Glutamatergic neuron (in vitro differentiated cells): ENCODE results near the gene ERMARD. TPM values are rescaled to one million over a fixed set of nuclear protein-coding genes. Genes with fewer than 3 reads are reported as not detected.
A peak's percentile ranks its signal among the peaks of the same experiment; 100 is the strongest.

Source experiments
- DNase-seq: peaks from one replicate; pipeline ENCODE4 v3.0.0; 2022
- H3K27ac Mint-ChIP-seq: one replicate; pipeline ENCODE4 v1.8.0; 2020; ENCODE audit warnings: mild to moderate bottlenecking, mixed read lengths, inconsistent platforms; ENCODE audit not compliant: unreplicated experiment
- H3K27me3 Mint-ChIP-seq: one replicate; pipeline ENCODE4 v1.8.0; 2020; ENCODE audit warnings: mild to moderate bottlenecking, moderate library complexity, mixed read lengths, inconsistent platforms; ENCODE audit not compliant: unreplicated experiment
- H3K36me3 Mint-ChIP-seq: one replicate; pipeline ENCODE4 v1.8.0; 2020; ENCODE audit warnings: mild to moderate bottlenecking, mixed read lengths, inconsistent platforms; ENCODE audit not compliant: unreplicated experiment
- H3K4me1 Mint-ChIP-seq: one replicate; pipeline ENCODE4 v1.8.0; 2020; ENCODE audit warnings: mild to moderate bottlenecking, low read depth, mixed read lengths, inconsistent platforms; ENCODE audit not compliant: unreplicated experiment
- H3K4me3 Mint-ChIP-seq: one replicate; pipeline ENCODE4 v1.8.0; 2020; ENCODE audit warnings: mild to moderate bottlenecking, mixed read lengths, inconsistent platforms; ENCODE audit not compliant: unreplicated experiment
- H3K9me3 Mint-ChIP-seq: one replicate; pipeline ENCODE4 v1.8.0; 2020; ENCODE audit warnings: mild to moderate bottlenecking, moderate library complexity, mixed read lengths, inconsistent platforms; ENCODE audit not compliant: unreplicated experiment
- CTCF ChIP-seq: fragments of 200-600 bp; sonication (generic); IDR thresholded peaks from one replicate; pipeline ENCODE4 v1.5.0; 2021; ENCODE audit not compliant: partially characterized antibody, unreplicated experiment
- total RNA-seq: library from RNA; stranded (reverse); fragmentation: NEBNext Ultra II Directional; extraction: Animal tissue kit (Norgen Biotek cat#: 25700); gene quantifications from one replicate; pipeline ENCODE4 v1.2.1, GENCODE V29; 2021; ENCODE audit not compliant: unreplicated experiment

The ERMARD gene
- total RNA-seq, 1 donor from 2014 or later = 15.2 TPM

- Mint-ChIP-seq H3K9me3 (peaks cover 10% of the 10 kb centered on the region), H3K36me3 (no peaks in the 10 kb centered on the region), H3K27me3 (peaks cover 8% of the 10 kb centered on the region), H3K4me1 (peaks cover 3% of the 10 kb centered on the region), H3K4me3 (no peak overlapping the region), H3K27ac (no peak overlapping the region)
- no peak for DNase-seq
- TF ChIP-seq CTCF = no peak
Observed at GRCh38 chr6:169720207-169720855, 31.1 kb upstream of the ERMARD start.

- Mint-ChIP-seq H3K4me1 (peaks cover 5% of the 10 kb centered on the region), H3K27ac (no peak overlapping the region), H3K9me3 (peaks cover 14% of the 10 kb centered on the region)
Observed at GRCh38 chr6:169722362-169723199, 28.8 kb upstream of the ERMARD start.

GRCh38 chr6:169723200-169723909 is 28.1 kb upstream of the ERMARD start:
- TF ChIP-seq CTCF = no peak
- Mint-ChIP-seq H3K27ac (no peak overlapping the region), H3K9me3 (peaks cover 14% of the 10 kb centered on the region), H3K4me3 (peak overlapping the region; percentile 90), H3K27me3 (peaks cover 11% of the 10 kb centered on the region), H3K36me3 (no peaks in the 10 kb centered on the region), H3K4me1 (peaks cover 5% of the 10 kb centered on the region)
- DNase-seq = peak; percentile 63

More at GRCh38 chr6:169722362-169723199, 28.8 kb upstream of the ERMARD start:
- peak; percentile 43 for DNase-seq
- Mint-ChIP-seq H3K27me3 (peaks cover 11% of the 10 kb centered on the region), H3K4me3 (peak overlapping the region; percentile 90), H3K36me3 (no peaks in the 10 kb centered on the region)
- no peak for TF ChIP-seq CTCF

- Mint-ChIP-seq H3K4me1 (peaks cover 5% of the 10 kb centered on the region), H3K36me3 (no peaks in the 10 kb centered on the region), H3K27ac (no peak overlapping the region), H3K9me3 (peaks cover 14% of the 10 kb centered on the region), H3K27me3 (peaks cover 11% of the 10 kb centered on the region), H3K4me3 (no peak overlapping the region)
- TF ChIP-seq CTCF = no peak
- peak; percentile 69 for DNase-seq
Observed at GRCh38 chr6:169723991-169724493, 27.4 kb upstream of the ERMARD start.
